NT2/D1 (cell line): ENCODE results near the gene KIF14.
"Not testable (repeated sequence)": the region's sequence is repeated elsewhere in the genome, so short reads cannot be mapped to it uniquely, and the experiment has no call there.

Experiments
- DNase-seq: peaks from one replicate; pipeline ENCODE4 v3.0.0-alpha.2; 2011; ENCODE audit warnings: low read depth, low spot score
- H3K27me3 ChIP-seq: 2 replicates; pipeline ENCODE4 v1.6.0; 2011; ENCODE audit warnings: mild to moderate bottlenecking; ENCODE audit not compliant: insufficient read length, insufficient read depth
- H3K36me3 ChIP-seq: 2 replicates; pipeline ENCODE4 v1.6.1; 2011; ENCODE audit warnings: mild to moderate bottlenecking, low read length, mixed read lengths; ENCODE audit not compliant: insufficient read depth, insufficient read length
- H3K4me1 ChIP-seq: 2 replicates; pipeline ENCODE4 v1.5.1; 2011; ENCODE audit not compliant: insufficient read depth, insufficient read length
- H3K4me3 ChIP-seq: 2 replicates; pipeline ENCODE4 v1.5.1; 2011; ENCODE audit warnings: low read depth; ENCODE audit not compliant: insufficient read length
- H3K9ac ChIP-seq: 2 replicates; pipeline ENCODE4 v1.6.0; 2011; ENCODE audit warnings: low read depth; ENCODE audit not compliant: insufficient read length
- H3K9me3 ChIP-seq: 2 replicates; pipeline ENCODE4 v1.5.1; 2011; ENCODE audit warnings: mild to moderate bottlenecking, low read length; ENCODE audit not compliant: insufficient read depth
- SUZ12 ChIP-seq: IDR thresholded peaks from 2 replicates; pipeline ENCODE4 v1.6.1; 2011; ENCODE audit not compliant: insufficient read length, insufficient read depth; ENCODE audit errors: extremely low read depth
- YY1 ChIP-seq: IDR thresholded peaks from 2 replicates; pipeline ENCODE4 v1.6.1; 2011; ENCODE audit not compliant: insufficient read length, insufficient read depth
- ZNF274 ChIP-seq: IDR thresholded peaks from 2 replicates; pipeline ENCODE4 v1.6.1; 2011; ENCODE audit warnings: mild to moderate bottlenecking, low read depth, low read length

The KIF14 gene

GRCh38 chr1:200561856-200562214 is 58.7 kb downstream of the KIF14 start:
- no peaks in the 10 kb centered on the region for H3K9me3 ChIP-seq
- H3K4me1 ChIP-seq: no peaks in the 10 kb centered on the region
- no peak for TF ChIP-seq SUZ12
- TF ChIP-seq ZNF274: no peak
- TF ChIP-seq YY1: no peak
- no peak overlapping the region for H3K9ac ChIP-seq
- H3K4me3 ChIP-seq: no peak overlapping the region
- peaks cover 68% of the 10 kb centered on the region for H3K36me3 ChIP-seq
- DNase-seq: peak; percentile 30
- no peaks in the 10 kb centered on the region for H3K27me3 ChIP-seq

- DNase-seq: peak; percentile 44
- H3K36me3 ChIP-seq: peaks cover 55% of the 10 kb centered on the region
Measured at GRCh38 chr1:200558866-200559459, 61.6 kb downstream of the KIF14 start.

GRCh38 chr1:200556002-200556401 is 64.5 kb downstream of the KIF14 start:
- Histone ChIP-seq H3K9me3 (no peaks in the 10 kb centered on the region), H3K4me1 (no peaks in the 10 kb centered on the region), H3K27me3 (no peaks in the 10 kb centered on the region), H3K36me3 (peaks cover 58% of the 10 kb centered on the region), H3K4me3 (no peak overlapping the region), H3K9ac (no peak overlapping the region)
- no peak for TF ChIP-seq SUZ12
- no peak for TF ChIP-seq ZNF274
- TF ChIP-seq YY1: no peak
- DNase-seq: no peak

More at GRCh38 chr1:200558866-200559459, 61.6 kb downstream of the KIF14 start:
- Histone ChIP-seq H3K9ac (no peak overlapping the region), H3K9me3 (no peaks in the 10 kb centered on the region), H3K27me3 (no peaks in the 10 kb centered on the region), H3K4me1 (no peaks in the 10 kb centered on the region), H3K4me3 (no peak overlapping the region)
- TF ChIP-seq ZNF274: no peak
- no peak for TF ChIP-seq SUZ12
- TF ChIP-seq YY1: no peak

GRCh38 chr1:200552737-200553136 is 67.8 kb downstream of the KIF14 start:
- DNase-seq: not testable (repeated sequence)

GRCh38 chr1:200550367-200550766 is 70.2 kb downstream of the KIF14 start:
- no peaks in the 10 kb centered on the region for H3K9me3 ChIP-seq
- no peak overlapping the region for H3K4me3 ChIP-seq
- H3K27me3 ChIP-seq: no peaks in the 10 kb centered on the region
- H3K9ac ChIP-seq: no peak overlapping the region
- peaks cover 19% of the 10 kb centered on the region for H3K36me3 ChIP-seq
- no peaks in the 10 kb centered on the region for H3K4me1 ChIP-seq
- no peak for DNase-seq
- no peak for TF ChIP-seq ZNF274
- TF ChIP-seq YY1: no peak
- TF ChIP-seq SUZ12: no peak

More at GRCh38 chr1:200552737-200553136, 67.8 kb downstream of the KIF14 start:
- H3K9ac ChIP-seq, H3K9me3 ChIP-seq, H3K4me3 ChIP-seq, H3K27me3 ChIP-seq, H3K4me1 ChIP-seq: not testable (repeated sequence)
- peaks cover 30% of the 10 kb centered on the region for H3K36me3 ChIP-seq

GRCh38 chr1:200547386-200547785 is 73.2 kb downstream of the KIF14 start:
- Histone ChIP-seq H3K4me1 (no peaks in the 10 kb centered on the region), H3K9me3 (no peaks in the 10 kb centered on the region), H3K36me3 (no peaks in the 10 kb centered on the region), H3K4me3 (no peak overlapping the region), H3K27me3 (no peaks in the 10 kb centered on the region), H3K9ac (no peak overlapping the region)
- DNase-seq: no peak
- TF ChIP-seq YY1 (no peak), SUZ12 (no peak), ZNF274 (no peak)

- H3K9me3 ChIP-seq: no peaks in the 10 kb centered on the region
- no peaks in the 10 kb centered on the region for H3K36me3 ChIP-seq
- no peaks in the 10 kb centered on the region for H3K27me3 ChIP-seq
- TF ChIP-seq YY1 (no peak), SUZ12 (no peak), ZNF274 (no peak)
- no peaks in the 10 kb centered on the region for H3K4me1 ChIP-seq
- H3K4me3 ChIP-seq: no peak overlapping the region
- no peak for DNase-seq
- H3K9ac ChIP-seq: no peak overlapping the region
Measured at GRCh38 chr1:200546577-200546976, 74.0 kb downstream of the KIF14 start.

GRCh38 chr1:200542162-200542561 is 78.4 kb downstream of the KIF14 start:
- TF ChIP-seq ZNF274 (no peak), SUZ12 (no peak), YY1 (no peak)
- no peak overlapping the region for H3K9ac ChIP-seq
- DNase-seq: no peak

More at GRCh38 chr1:200542162-200542561, 78.4 kb downstream of the KIF14 start:
- no peak overlapping the region for H3K4me3 ChIP-seq
- no peaks in the 10 kb centered on the region for H3K27me3 ChIP-seq
- H3K36me3 ChIP-seq: no peaks in the 10 kb centered on the region
- H3K9me3 ChIP-seq: no peaks in the 10 kb centered on the region
- H3K4me1 ChIP-seq: no peaks in the 10 kb centered on the region
